K562 (cell line): ENCODE measurements around the gene RAD51D. TPM values are rescaled to one million over a fixed set of nuclear protein-coding genes. Genes with fewer than 3 reads are reported as not detected.

Experiments used
- BHLHE40 ChIP-seq: IDR thresholded peaks from 2 replicates; pipeline ENCODE4 v1.6.1; 2011; ENCODE audit warnings: low read length, improper control_type of control experiment
- CBX1 ChIP-seq: sonication (generic); IDR thresholded peaks from 2 replicates; pipeline ENCODE4 v1.6.1; 2016; ENCODE audit warnings: antibody characterized with exemption, low read depth, mild to moderate bottlenecking
- CCNT2 ChIP-seq: IDR thresholded peaks from 2 replicates; pipeline ENCODE4 v1.6.1; 2011; ENCODE audit warnings: borderline replicate concordance, low read depth, mild to moderate bottlenecking, moderate library complexity, mixed read lengths, low read length; ENCODE audit not compliant: insufficient read length; ENCODE audit errors: extremely low read depth
- CTCF ChIP-seq, 3 experiments: IDR thresholded peaks in 2 of 3; conservative IDR thresholded peaks in 1 of 3; 2 replicates each; pipeline ENCODE4 v1.5.1; 2011 to 2012; ENCODE audit warnings: low read length in 3 of 3, mild to moderate bottlenecking in 3 of 3, control low read depth in 2 of 3, improper control_type of control experiment in 1 of 3, inconsistent platforms in 1 of 3, low read depth in 1 of 3, mixed read lengths in 1 of 3, moderate library complexity in 1 of 3; ENCODE audit not compliant: insufficient read depth in 2 of 3
- DIDO1 ChIP-seq: fragments of 450-650 bp; IDR thresholded peaks from 2 replicates; pipeline ENCODE4 v1.6.1; 2016; ENCODE audit warnings: low read depth, missing biosample characterization, missing genetic modification characterization
- GATAD2B ChIP-seq: fragments of 450-650 bp; IDR thresholded peaks from 2 replicates; pipeline ENCODE4 v1.6.1; 2017; ENCODE audit warnings: mild to moderate bottlenecking, borderline replicate concordance
- HMG20A ChIP-seq: fragments of 450-650 bp; formaldehyde crosslinking; conservative IDR thresholded peaks from 2 replicates; pipeline ENCODE4 v1.4.0; 2020; ENCODE audit warnings: mild to moderate bottlenecking, mixed read lengths
- MXI1 ChIP-seq: IDR thresholded peaks from 2 replicates; pipeline ENCODE4 v1.6.1; 2011; ENCODE audit warnings: low read depth, mild to moderate bottlenecking, improper control_type of control experiment, low read length
- MYNN ChIP-seq, 2 experiments: sonication (generic); formaldehyde crosslinking in 1 of 2; IDR thresholded peaks; 2 replicates each; pipeline versions ENCODE4 v1.5.0 to v1.6.1; 2016 to 2020; ENCODE audit warnings: antibody characterized with exemption in 1 of 2, missing genetic modification reagents in 1 of 2
- NFIX ChIP-seq: fragments of 250-450 bp; sonication (Bioruptor Pico); IDR thresholded peaks from 2 replicates; pipeline ENCODE4 v1.4.0; 2020; ENCODE audit warnings: low read depth, mild to moderate bottlenecking, moderate library complexity
- PPARD ChIP-seq: fragments of 250-450 bp; sonication (Bioruptor Pico); IDR thresholded peaks from 2 replicates; pipeline ENCODE4 v1.8.0; 2022; ENCODE audit warnings: inconsistent platforms, mild to moderate bottlenecking, moderate library complexity
- PURB ChIP-seq: sonication (generic); formaldehyde crosslinking; IDR thresholded peaks from 2 replicates; pipeline ENCODE4 v1.9.0; 2021; ENCODE audit warnings: low read depth, mild to moderate bottlenecking, missing genetic modification reagents
- PYGO2 ChIP-seq: fragments of 450-650 bp; IDR thresholded peaks from 2 replicates; pipeline ENCODE4 v1.6.1; 2016; ENCODE audit warnings: mild to moderate bottlenecking, missing genetic modification characterization, moderate library complexity, missing compliant biosample characterization
- RBM39 ChIP-seq: fragments of 200-400 bp; formaldehyde crosslinking; optimal IDR thresholded peaks from 2 replicates; pipeline ENCODE3; 2018; ENCODE audit warnings: low read depth, low read length
- SRSF9 ChIP-seq: fragments of 200-400 bp; formaldehyde crosslinking; IDR thresholded peaks from 2 replicates; pipeline ENCODE4 v1.6.1; 2017; ENCODE audit warnings: low read depth, low read length, borderline replicate concordance
- SUPT5H ChIP-seq: fragments of 450-650 bp; IDR thresholded peaks from 2 replicates; pipeline ENCODE4 v1.6.1; 2016
- TCF15 ChIP-seq: fragments of 250-450 bp; sonication (Bioruptor Pico); IDR thresholded peaks from 2 replicates; pipeline ENCODE4 v1.8.0; 2022; ENCODE audit warnings: moderate library complexity, mild to moderate bottlenecking, inconsistent platforms
- TOE1 ChIP-seq, 2 experiments: fragments of 450-650 bp in 1 of 2; sonication (generic) in 1 of 2; formaldehyde crosslinking in 1 of 2; IDR thresholded peaks; 2 replicates each; pipeline versions ENCODE4 v1.7.1 to v1.8.0; 2016 to 2022; ENCODE audit warnings: borderline replicate concordance in 2 of 2, mild to moderate bottlenecking in 2 of 2, antibody characterized with exemption in 1 of 2, inconsistent platforms in 1 of 2, low read depth in 1 of 2, missing genetic modification reagents in 1 of 2, moderate library complexity in 1 of 2
- TSHZ1 ChIP-seq: fragments of 250-450 bp; sonication (Bioruptor Pico); IDR thresholded peaks from 2 replicates; pipeline ENCODE4 v1.4.0; 2020; ENCODE audit warnings: mild to moderate bottlenecking, moderate library complexity
- YY1 ChIP-seq, 3 experiments: IDR thresholded peaks; 2 replicates each; pipeline ENCODE4 v1.6.1; 2011; ENCODE audit warnings: low read length in 2 of 3, mild to moderate bottlenecking in 2 of 3, moderate library complexity in 2 of 3, borderline replicate concordance in 1 of 3, control low read depth in 1 of 3, low read depth in 1 of 3; ENCODE audit not compliant: insufficient read depth in 3 of 3, insufficient replicate concordance in 2 of 3, control insufficient read depth in 1 of 3, insufficient read length in 1 of 3; ENCODE audit errors: extremely low read depth in 1 of 3
- ZFX ChIP-seq: sonication (generic); formaldehyde crosslinking; IDR thresholded peaks from 2 replicates; pipeline ENCODE4 v1.8.0; 2022; ENCODE audit warnings: mild to moderate bottlenecking, missing genetic modification reagents, moderate library complexity
- ZNF316 ChIP-seq: fragments of 450-650 bp; IDR thresholded peaks from 2 replicates; pipeline ENCODE4 v1.6.1; 2016
- ZNF717 ChIP-seq: fragments of 250-450 bp; sonication (Bioruptor Pico); IDR thresholded peaks from 2 replicates; pipeline ENCODE4 v1.5.0; 2021
- polyA plus RNA-seq, 8 experiments: library from polyadenylated mRNA; depleted of rRNA in 4 of 8; stranded (reverse) in 5 of 8; unstranded in 3 of 8; fragments of >200 nt; fragmentation: Nextera tagmentation in 2 of 8; fragmentation: Illumina TruSeq in 1 of 8; extraction: Ambion mirVana in 2 of 8; extraction: Trizol in 1 of 8; gene quantifications; 2 replicates each; pipeline versions ENCODE4 v1.2.1 to v1.2.3, GENCODE V29; 2011 to 2014; ENCODE audit warnings: inconsistent platforms in 1 of 8, missing spikeins in 1 of 8
- total RNA-seq, 7 experiments: library from RNA; depleted of rRNA in 6 of 7; stranded (reverse); fragments of >200 nt in 6 of 7; fragmentation: Illumina TruSeq in 2 of 7; extraction: Trizol in 2 of 7; gene quantifications; 2 replicates each; pipeline versions ENCODE4 v1.2.1 to v1.2.3, GENCODE V29; 2011 to 2021; ENCODE audit warnings: low replicate concordance in 1 of 7

RAD51D gene
- total and polyA plus RNA-seq, 9 of the 15 experiments (the other 6 are each of a cell fraction or from before 2014, with no cell fraction given), result 2.2 to 16.9 (median 8.7) TPM

GRCh38 chr17:35088356-35088880, 31.2 kb downstream of the RAD51D start (continued):
- no peak for TF ChIP-seq TOE1 (IDR thresholded peaks at IDR 0.05; ENCODE audit: borderline replicate concordance)
- TF ChIP-seq TOE1 (CRISPR knock-in tag; IDR thresholded peaks at IDR 0.05; ENCODE audit: borderline replicate concordance, low read depth), result no peak
- 0 out of 2 replicates have a peak, but pooled peaks have one; percentile 17 for TF ChIP-seq MYNN (IDR thresholded peaks at IDR 0.05)
- TF ChIP-seq MYNN (CRISPR knock-in tag; IDR thresholded peaks at IDR 0.05), result no peak
- TF ChIP-seq DIDO1 (tag), result no peak
- TF ChIP-seq ZFX (CRISPR knock-in tag), result no peak
- no peak; the same call in 1 of the 2 replicates for TF ChIP-seq SUPT5H
- TF ChIP-seq MXI1, result no peak
- no peak for TF ChIP-seq PYGO2
- TF ChIP-seq TSHZ1 (CRISPR knock-in tag), result no peak
- TF ChIP-seq PURB (CRISPR knock-in tag), result no peak
- no peak for TF ChIP-seq NFIX (CRISPR knock-in tag)
- no peak for TF ChIP-seq CBX1
- no peak for TF ChIP-seq PPARD (CRISPR knock-in tag)
- TF ChIP-seq SRSF9, result no peak
- no peak for TF ChIP-seq GATAD2B
- TF ChIP-seq BHLHE40, result no peak
- peak in 1 of 3 experiments; percentile 47 for TF ChIP-seq YY1 (IDR thresholded peaks at IDR 0.05; ENCODE audit: borderline replicate concordance in 1 of 3, control insufficient read depth in 1 of 3, extremely low read depth in 1 of 3, insufficient read depth in 3 of 3, insufficient read length in 1 of 3, insufficient replicate concordance in 2 of 3, low read depth in 1 of 3, low read length in 2 of 3)
- TF ChIP-seq HMG20A (CRISPR knock-in tag), result no peak
- TF ChIP-seq CCNT2, result no peak
- no peak for TF ChIP-seq TCF15 (CRISPR knock-in tag)
- no peak for TF ChIP-seq RBM39
- TF ChIP-seq ZNF316, result no peak
- no peak for TF ChIP-seq ZNF717
- 0 out of 6 replicates have a peak, but pooled peaks of 1 of the 3 experiments have one; percentile 15 for TF ChIP-seq CTCF (IDR thresholded peaks at IDR 0.05 in 2 of 3, conservative IDR thresholded peaks at IDR 0.05 in 1 of 3; ENCODE audit: insufficient read depth in 2 of 3, low read depth in 1 of 3, low read length in 3 of 3)
